SJSA1 (cell line): ENCODE measurements around the gene NR2F1-AS1. TPM values are rescaled to one million over a fixed set of nuclear protein-coding genes. Genes with fewer than 3 reads are reported as not detected.

Experiments
- DNase-seq, 2 experiments: peaks; one replicate each; pipeline ENCODE4 v3.0.0-alpha.2; 2015 to 2020; ENCODE audit warnings: low spot score in 2 of 2, low read depth in 1 of 2
- H3K27ac ChIP-seq: fragments of 250-450 bp; sonication (Bioruptor Pico); 2 replicates; pipeline ENCODE4 v1.5.1; 2020; ENCODE audit warnings: mild to moderate bottlenecking, moderate library complexity
- H3K27me3 ChIP-seq: fragments of 250-450 bp; sonication (Bioruptor Pico); replicated peaks from 2 replicates; pipeline ENCODE4 v1.5.1; 2020; ENCODE audit warnings: mild to moderate bottlenecking, moderate library complexity
- H3K36me3 ChIP-seq: fragments of 250-450 bp; sonication (Bioruptor Pico); 2 replicates; pipeline ENCODE4 v1.5.1; 2020; ENCODE audit warnings: mild to moderate bottlenecking
- H3K4me1 ChIP-seq: fragments of 250-450 bp; sonication (Bioruptor Pico); replicated peaks from 2 replicates; pipeline ENCODE4 v1.6.1; 2021; ENCODE audit warnings: mild to moderate bottlenecking
- H3K4me3 ChIP-seq: fragments of 250-450 bp; sonication (Bioruptor Pico); 2 replicates; pipeline ENCODE4 v1.5.1; 2020; ENCODE audit warnings: mild to moderate bottlenecking
- H3K9me3 ChIP-seq: fragments of 250-450 bp; sonication (Bioruptor Pico); replicated peaks from 2 replicates; pipeline ENCODE4 v1.5.1; 2020; ENCODE audit warnings: mild to moderate bottlenecking
- total RNA-seq: library from RNA; depleted of rRNA; stranded (reverse); fragments of >200 nt; shearing (Covaris generic); gene quantifications from 2 replicates; pipeline ENCODE4 v1.2.3, GENCODE V29; 2014

Gene NR2F1-AS1
- total RNA-seq, 1 experiment from 2014 or later = 9.2 TPM

- H3K36me3 ChIP-seq = no peaks in the 10 kb centered on the region
- no peak for DNase-seq
- H3K9me3 ChIP-seq = no peaks in the 10 kb centered on the region
These were observed 126.1 kb downstream of the NR2F1-AS1 start for GRCh38 chr5:93454896-93455295.

DNA sequence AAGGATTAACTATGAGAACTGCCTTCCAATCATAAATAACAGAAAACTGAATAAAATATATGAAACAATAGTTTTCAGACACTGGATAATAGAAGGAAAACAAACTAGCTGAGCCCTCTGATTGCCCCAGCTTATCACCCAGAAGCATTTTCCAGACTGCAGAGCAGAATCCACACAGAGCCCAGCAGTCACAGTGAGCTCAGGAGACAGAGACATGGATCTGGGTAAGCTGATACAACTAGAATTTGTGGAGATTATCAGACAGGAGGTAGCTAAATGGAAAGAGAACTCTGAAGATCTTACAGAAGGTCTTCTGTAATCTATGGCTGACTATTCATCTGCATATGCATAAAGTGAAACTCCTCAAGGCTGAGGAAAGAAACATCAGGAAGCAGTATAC lies 128.8 kb downstream of the NR2F1-AS1 start:
- Histone ChIP-seq H3K27ac (no peak overlapping the region), H3K4me1 (no peaks in the 10 kb centered on the region), H3K4me3 (no peak overlapping the region), H3K9me3 (no peaks in the 10 kb centered on the region), H3K36me3 (no peaks in the 10 kb centered on the region), H3K27me3 (no peaks in the 10 kb centered on the region)
- DNase-seq = no peak

More at GRCh38 chr5:93454896-93455295, 126.1 kb downstream of the NR2F1-AS1 start:
- Histone ChIP-seq H3K27ac (no peak overlapping the region), H3K27me3 (no peaks in the 10 kb centered on the region), H3K4me3 (no peak overlapping the region), H3K4me1 (no peaks in the 10 kb centered on the region)

- Histone ChIP-seq H3K36me3 (no peaks in the 10 kb centered on the region), H3K27ac (no peak overlapping the region), H3K27me3 (no peaks in the 10 kb centered on the region), H3K4me1 (no peaks in the 10 kb centered on the region), H3K4me3 (no peak overlapping the region), H3K9me3 (no peaks in the 10 kb centered on the region)
- DNase-seq = no peak
These were observed 142.9 kb downstream of the NR2F1-AS1 start for GRCh38 chr5:93438124-93438523.

DNA sequence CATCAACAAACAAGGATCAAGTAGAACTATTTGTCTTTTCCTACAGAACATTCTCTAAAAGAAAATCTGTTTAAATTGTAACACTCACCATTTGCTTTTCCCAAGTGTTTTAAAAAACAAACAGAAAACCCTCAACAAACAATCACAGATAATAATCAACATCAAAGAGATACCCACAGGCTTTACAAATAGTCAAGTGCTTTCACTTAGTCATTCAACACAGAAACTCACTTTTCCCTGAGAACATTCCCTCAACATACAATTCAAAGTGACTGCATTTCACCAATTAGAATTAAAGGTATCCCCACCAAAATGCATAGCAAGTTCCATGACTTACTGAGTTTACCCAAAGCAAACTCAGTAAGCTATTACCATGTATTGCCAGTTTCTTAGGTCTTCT lies 144.9 kb downstream of the NR2F1-AS1 start:
- DNase-seq = no peak
- no peaks in the 10 kb centered on the region for H3K27me3 ChIP-seq
- no peaks in the 10 kb centered on the region for H3K9me3 ChIP-seq
- H3K4me1 ChIP-seq = no peaks in the 10 kb centered on the region
- no peak overlapping the region for H3K4me3 ChIP-seq
- H3K36me3 ChIP-seq = no peaks in the 10 kb centered on the region
- no peak overlapping the region for H3K27ac ChIP-seq

DNA sequence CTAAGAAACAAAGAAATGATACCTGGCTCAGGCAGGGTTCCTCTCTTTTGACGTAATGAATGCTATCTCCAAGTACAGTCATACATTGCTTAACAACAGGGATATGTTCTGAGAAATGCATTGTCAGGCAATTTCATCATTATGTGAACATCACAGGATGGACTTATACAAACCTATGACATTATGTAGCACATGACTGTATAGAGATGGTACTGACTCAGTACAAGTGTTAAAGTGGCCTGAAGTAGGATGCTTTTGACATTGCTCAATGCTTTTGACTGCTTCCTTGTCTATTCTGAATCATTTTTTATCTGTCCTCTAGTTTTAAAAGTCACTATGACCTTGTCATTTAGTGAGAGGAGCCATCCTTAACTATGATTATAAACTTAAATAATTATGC lies 147.6 kb downstream of the NR2F1-AS1 start:
- H3K4me1 ChIP-seq = no peaks in the 10 kb centered on the region
- H3K36me3 ChIP-seq = no peaks in the 10 kb centered on the region
- no peak overlapping the region for H3K4me3 ChIP-seq
- no peaks in the 10 kb centered on the region for H3K27me3 ChIP-seq
- no peak for DNase-seq
- H3K9me3 ChIP-seq = no peaks in the 10 kb centered on the region
- no peak overlapping the region for H3K27ac ChIP-seq

- Histone ChIP-seq H3K36me3 (no peaks in the 10 kb centered on the region), H3K27ac (no peak overlapping the region), H3K4me1 (no peaks in the 10 kb centered on the region), H3K9me3 (no peaks in the 10 kb centered on the region), H3K4me3 (no peak overlapping the region), H3K27me3 (no peaks in the 10 kb centered on the region)
- DNase-seq = no peak
These were observed 149.8 kb downstream of the NR2F1-AS1 start for GRCh38 chr5:93431250-93431649.

GRCh38 chr5:93430673-93431199 lies 150.3 kb downstream of the NR2F1-AS1 start:
- Histone ChIP-seq H3K27ac (no peak overlapping the region), H3K4me1 (no peaks in the 10 kb centered on the region), H3K36me3 (no peaks in the 10 kb centered on the region), H3K4me3 (no peak overlapping the region), H3K9me3 (no peaks in the 10 kb centered on the region), H3K27me3 (no peaks in the 10 kb centered on the region)
- DNase-seq = no peak

- Histone ChIP-seq H3K27ac (no peak overlapping the region), H3K4me1 (no peaks in the 10 kb centered on the region), H3K36me3 (no peaks in the 10 kb centered on the region), H3K27me3 (no peaks in the 10 kb centered on the region), H3K4me3 (no peak overlapping the region), H3K9me3 (no peaks in the 10 kb centered on the region)
- DNase-seq = no peak
These were observed 150.9 kb downstream of the NR2F1-AS1 start for GRCh38 chr5:93430118-93430517.

GRCh38 chr5:93428868-93429267 lies 152.2 kb downstream of the NR2F1-AS1 start:
- no peak overlapping the region for H3K27ac ChIP-seq
- no peak overlapping the region for H3K4me3 ChIP-seq
- no peaks in the 10 kb centered on the region for H3K27me3 ChIP-seq
- DNase-seq = no peak
- no peaks in the 10 kb centered on the region for H3K9me3 ChIP-seq
- no peaks in the 10 kb centered on the region for H3K4me1 ChIP-seq
- H3K36me3 ChIP-seq = no peaks in the 10 kb centered on the region

- no peak overlapping the region for H3K27ac ChIP-seq
- no peak overlapping the region for H3K4me3 ChIP-seq
- no peaks in the 10 kb centered on the region for H3K4me1 ChIP-seq
- H3K36me3 ChIP-seq = no peaks in the 10 kb centered on the region
- no peaks in the 10 kb centered on the region for H3K9me3 ChIP-seq
- H3K27me3 ChIP-seq = no peaks in the 10 kb centered on the region
- DNase-seq = no peak
These were observed 153.7 kb downstream of the NR2F1-AS1 start for GRCh38 chr5:93427316-93427715.

DNA sequence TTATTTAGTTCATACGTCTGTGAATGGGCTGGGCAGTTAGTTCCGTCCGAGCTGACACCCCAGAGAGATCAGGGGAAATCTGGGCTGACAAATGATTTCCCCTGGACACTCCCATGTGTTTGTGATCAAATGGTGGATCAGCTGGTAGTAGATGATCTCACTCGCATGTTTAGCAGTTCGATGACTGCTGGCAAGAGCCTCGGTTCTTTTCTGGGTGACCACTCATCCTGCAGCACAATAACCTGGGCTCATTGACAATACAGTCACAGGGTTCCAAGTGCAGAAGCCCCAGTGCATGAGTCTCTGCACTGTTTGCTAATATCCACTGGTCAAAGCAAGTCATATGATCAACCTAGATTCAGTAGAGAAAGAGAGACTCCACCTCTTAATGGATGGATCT lies 155.9 kb downstream of the NR2F1-AS1 start:
- H3K36me3 ChIP-seq = no peaks in the 10 kb centered on the region
- H3K4me3 ChIP-seq = no peak overlapping the region
- H3K9me3 ChIP-seq = no peaks in the 10 kb centered on the region
- no peak for DNase-seq
- no peaks in the 10 kb centered on the region for H3K27me3 ChIP-seq
- H3K27ac ChIP-seq = no peak overlapping the region
- no peaks in the 10 kb centered on the region for H3K4me1 ChIP-seq

GRCh38 chr5:93423300-93423699 lies 157.7 kb downstream of the NR2F1-AS1 start:
- Histone ChIP-seq H3K27me3 (no peaks in the 10 kb centered on the region), H3K36me3 (no peaks in the 10 kb centered on the region), H3K27ac (no peak overlapping the region), H3K4me1 (no peaks in the 10 kb centered on the region), H3K4me3 (no peak overlapping the region), H3K9me3 (no peaks in the 10 kb centered on the region)
- no peak for DNase-seq

DNA sequence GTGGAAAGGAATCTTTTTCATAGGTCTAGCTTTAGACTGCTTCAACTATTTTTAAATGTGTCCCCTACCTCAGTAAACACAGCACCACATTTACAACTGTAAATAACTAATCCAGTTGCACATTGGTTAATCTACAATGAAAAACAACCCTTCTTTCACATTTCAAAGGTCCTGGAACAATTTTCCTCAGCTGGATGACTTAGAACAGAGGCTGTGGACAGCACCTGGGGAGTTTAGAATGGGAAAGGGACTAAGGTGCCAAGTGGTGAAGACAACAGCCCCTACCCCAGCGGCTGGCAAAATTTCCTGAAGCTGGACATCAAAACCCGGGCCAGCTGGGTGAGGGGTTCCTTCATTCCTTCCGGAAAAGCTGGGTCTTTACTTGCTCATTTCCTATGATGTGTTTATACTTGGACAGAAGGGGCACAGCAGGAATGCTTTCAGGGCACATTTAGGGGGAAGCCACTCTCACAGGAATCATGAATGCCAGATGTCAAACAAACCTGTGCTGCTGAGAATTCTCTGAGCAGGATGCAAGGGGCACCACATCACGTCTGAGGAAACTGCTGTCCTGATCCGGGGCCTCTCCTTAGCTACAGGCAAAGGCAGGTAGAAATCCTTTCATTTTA lies 158.3 kb downstream of the NR2F1-AS1 start:
- no peaks in the 10 kb centered on the region for H3K36me3 ChIP-seq
- H3K27me3 ChIP-seq = no peaks in the 10 kb centered on the region
- no peaks in the 10 kb centered on the region for H3K9me3 ChIP-seq
- DNase-seq = no peak
- H3K4me3 ChIP-seq = no peak overlapping the region
- no peaks in the 10 kb centered on the region for H3K4me1 ChIP-seq
- H3K27ac ChIP-seq = no peak overlapping the region

DNA sequence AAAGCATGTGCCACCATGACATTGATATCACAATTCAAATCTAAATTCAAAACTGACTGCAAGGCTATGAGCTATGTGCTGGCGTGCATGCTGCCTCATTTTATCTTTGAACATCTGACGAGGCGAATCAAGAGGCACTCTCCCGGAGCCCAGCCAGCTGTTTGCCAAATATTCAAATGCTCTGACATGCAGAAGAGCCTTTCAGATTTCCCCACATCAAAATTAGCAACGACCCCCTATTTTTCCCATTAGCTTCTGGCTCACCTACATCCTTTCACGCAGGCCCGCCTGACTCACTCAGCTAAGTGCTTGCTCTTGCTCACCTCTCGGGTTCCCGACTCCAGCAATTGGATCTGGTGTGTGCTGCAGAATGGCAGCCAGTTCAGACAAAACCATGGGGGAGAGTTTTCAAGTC lies 159.0 kb downstream of the NR2F1-AS1 start:
- H3K27me3 ChIP-seq = no peaks in the 10 kb centered on the region
- no peaks in the 10 kb centered on the region for H3K36me3 ChIP-seq
- no peaks in the 10 kb centered on the region for H3K9me3 ChIP-seq
- H3K4me1 ChIP-seq = no peaks in the 10 kb centered on the region
- no peak for DNase-seq
- H3K27ac ChIP-seq = no peak overlapping the region
- no peak overlapping the region for H3K4me3 ChIP-seq

GRCh38 chr5:93421468-93421867 lies 159.6 kb downstream of the NR2F1-AS1 start:
- Histone ChIP-seq H3K36me3 (no peaks in the 10 kb centered on the region), H3K27ac (no peak overlapping the region), H3K4me3 (no peak overlapping the region), H3K9me3 (no peaks in the 10 kb centered on the region), H3K4me1 (no peaks in the 10 kb centered on the region), H3K27me3 (no peaks in the 10 kb centered on the region)
- no peak for DNase-seq
